ENCODE measurements around the gene PHRF1. TPM values are rescaled to one million over a fixed set of nuclear protein-coding genes. Genes with fewer than 3 reads are reported as not detected.

PHRF1 gene
- total RNA-seq, 1 experiment from 2014 or later, result 48.9 TPM

DNA sequence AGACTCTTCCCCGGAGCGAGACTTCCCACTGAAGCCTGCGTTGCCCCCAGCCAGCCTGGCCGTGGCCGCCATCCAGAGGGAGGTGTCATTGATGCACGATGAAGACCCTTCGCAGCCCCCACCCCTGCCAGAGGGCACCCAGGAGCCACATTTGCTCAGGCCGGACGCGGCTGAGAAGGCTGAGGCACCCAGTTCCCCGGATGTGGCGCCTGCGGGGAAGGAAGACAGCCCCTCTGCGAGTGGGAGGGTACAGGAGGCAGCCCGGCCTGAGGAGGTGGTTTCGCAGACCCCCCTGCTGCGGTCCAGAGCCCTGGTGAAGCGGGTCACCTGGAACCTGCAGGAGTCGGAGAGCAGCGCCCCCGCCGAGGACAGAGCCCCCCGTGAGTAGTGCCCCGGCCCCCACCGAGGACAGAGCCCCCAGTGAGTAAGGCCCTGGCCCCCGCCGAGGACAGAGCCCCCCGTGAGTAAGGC is 33.1 kb downstream of the PHRF1 start:
- Histone ChIP-seq H3K27ac (ENCODE audit: insufficient read length, low read depth, low read length) (no peak overlapping the region), H3K79me2 (ENCODE audit: insufficient read depth, low read length) (no peaks in the 10 kb centered on the region), H2AK5ac (ENCODE audit: insufficient read length, low read length) (no peak overlapping the region), H2BK15ac (ENCODE audit: low read depth, low read length) (no peak overlapping the region), H3K79me1 (ENCODE audit: insufficient read depth, low read depth, low read length, poor library complexity, severe bottlenecking) (no peaks in the 10 kb centered on the region), H3K4me2 (ENCODE audit: insufficient read depth, insufficient read length, low read length) (no peak overlapping the region), H4K20me1 (ENCODE audit: control insufficient read depth, insufficient read depth, insufficient read length) (peaks cover 3% of the 10 kb centered on the region), H4K8ac (replicated peaks; ENCODE audit: insufficient read length, low read depth, low read length) (no peak overlapping the region), H3K4me1 (ENCODE audit: insufficient read depth, low read length) (no peaks in the 10 kb centered on the region), H4K5ac (ENCODE audit: insufficient read length, low read depth, low read length) (no peak overlapping the region), H3K18ac (ENCODE audit: insufficient read length, low read depth, low read length) (no peak overlapping the region), H3K23me2 (ENCODE audit: insufficient read length, low read depth, low read length, poor library complexity, severe bottlenecking) (no peaks in the 10 kb centered on the region), H2AFZ (ENCODE audit: low read length) (no peak overlapping the region), H3K23ac (ENCODE audit: insufficient read length, low read depth, low read length) (no peak overlapping the region), H4K91ac (ENCODE audit: insufficient read length, low read depth, low read length) (no peak overlapping the region), H2BK12ac (ENCODE audit: insufficient read length, low read depth, low read length) (no peak overlapping the region), H3K56ac (ENCODE audit: insufficient read length, low read depth, low read length) (no peak overlapping the region), H3K9ac (ENCODE audit: extremely low read depth, insufficient read length, low read length) (no peak overlapping the region), H3K4ac (ENCODE audit: low read depth, low read length) (no peak overlapping the region), H2BK20ac (ENCODE audit: low read depth, low read length, poor library complexity, severe bottlenecking) (no peak overlapping the region), H3K27me3 (ENCODE audit: insufficient read depth, low read length) (no peaks in the 10 kb centered on the region), H3T11ph (ENCODE audit: low read length) (no peak overlapping the region), H3K14ac (ENCODE audit: insufficient read depth, low read length) (no peak overlapping the region), H2BK5ac (ENCODE audit: insufficient read length, low read length) (no peak overlapping the region), H2BK120ac (ENCODE audit: low read depth, low read length, poor library complexity, severe bottlenecking) (no peak overlapping the region), H3K9me3 (ENCODE audit: control insufficient read depth, low read depth, low read length) (no peaks in the 10 kb centered on the region)
- no peak for DNase-seq
- no peaks in the 10 kb centered on the region for H3K9me3 Mint-ChIP-seq
- TF ChIP-seq, protein P1, sequence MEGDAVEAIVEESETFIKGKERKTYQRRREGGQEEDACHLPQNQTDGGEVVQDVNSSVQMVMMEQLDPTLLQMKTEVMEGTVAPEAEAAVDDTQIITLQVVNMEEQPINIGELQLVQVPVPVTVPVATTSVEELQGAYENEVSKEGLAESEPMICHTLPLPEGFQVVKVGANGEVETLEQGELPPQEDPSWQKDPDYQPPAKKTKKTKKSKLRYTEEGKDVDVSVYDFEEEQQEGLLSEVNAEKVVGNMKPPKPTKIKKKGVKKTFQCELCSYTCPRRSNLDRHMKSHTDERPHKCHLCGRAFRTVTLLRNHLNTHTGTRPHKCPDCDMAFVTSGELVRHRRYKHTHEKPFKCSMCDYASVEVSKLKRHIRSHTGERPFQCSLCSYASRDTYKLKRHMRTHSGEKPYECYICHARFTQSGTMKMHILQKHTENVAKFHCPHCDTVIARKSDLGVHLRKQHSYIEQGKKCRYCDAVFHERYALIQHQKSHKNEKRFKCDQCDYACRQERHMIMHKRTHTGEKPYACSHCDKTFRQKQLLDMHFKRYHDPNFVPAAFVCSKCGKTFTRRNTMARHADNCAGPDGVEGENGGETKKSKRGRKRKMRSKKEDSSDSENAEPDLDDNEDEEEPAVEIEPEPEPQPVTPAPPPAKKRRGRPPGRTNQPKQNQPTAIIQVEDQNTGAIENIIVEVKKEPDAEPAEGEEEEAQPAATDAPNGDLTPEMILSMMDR (conservative IDR thresholded peaks at IDR 0.05), result no peak
- H3K4me1 Mint-ChIP-seq, result peaks cover 3 to 4% of the 10 kb centered on the region in 2 experiments; a peak in 1 of 4 replicates
- WGBS (ENCODE audit: extremely low coverage, insufficient read length, low lambda C conversion rate), result no CpG with 5 or more reads among the region's 28 CpGs
- no peak overlapping the region for H3K4me3 Mint-ChIP-seq
- H3K27ac Mint-ChIP-seq, result no peak overlapping the region
- H3K27me3 Mint-ChIP-seq (ENCODE audit: low read depth), result no peaks in the 10 kb centered on the region
- peaks cover 23 to 66% (median 61%) of the 10 kb centered on the region in 3 experiments for H3K36me3 Mint-ChIP-seq (ENCODE audit: insufficient read depth in 1 of 3, low read depth in 3 of 3)
